GM12801 (cell line): ENCODE data around the gene KCNH4.

Source experiments
- CTCF ChIP-seq: IDR thresholded peaks from one replicate; pipeline ENCODE4 v1.5.1; 2011; ENCODE audit warnings: control low read depth; ENCODE audit not compliant: insufficient read length; ENCODE audit errors: extremely low read depth

The KCNH4 gene

GRCh38 chr17:42183741-42184711, 3.1 kb upstream of the KCNH4 start:
- TF ChIP-seq CTCF: no peak

- TF ChIP-seq CTCF: no peak
Measured at GRCh38 chr17:42182927-42183734, 2.2 kb upstream of the KCNH4 start.

- no peak for TF ChIP-seq CTCF
Measured at GRCh38 chr17:42181851-42182207, 887 bp upstream of the KCNH4 start.

- no peak for TF ChIP-seq CTCF
Measured at GRCh38 chr17:42180411-42180921, 476 bp downstream of the KCNH4 start.

GRCh38 chr17:42179911-42180410, 981 bp downstream of the KCNH4 start:
- no peak for TF ChIP-seq CTCF

GRCh38 chr17:42179335-42179734, 1.6 kb downstream of the KCNH4 start:
- TF ChIP-seq CTCF: no peak

GRCh38 chr17:42178817-42179216, 2.1 kb downstream of the KCNH4 start:
- no peak for TF ChIP-seq CTCF
